Measurements from ENCODE around the gene GPA33. TPM values are rescaled to one million over a fixed set of nuclear protein-coding genes. Genes with fewer than 3 reads are reported as not detected.

The GPA33 gene
- total RNA-seq, 1 donor from 2014 or later = 0.74 TPM

GRCh38 chr1:167099851-167100250 is 9.7 kb upstream of the GPA33 start:
- DNase-seq (ENCODE audit: extremely low spot score in 2 of 2) = no peak
- Histone ChIP-seq H3K4me3 (no peak overlapping the region), H3K9me3 (no peaks in the 10 kb centered on the region), H3K36me3 (no peaks in the 10 kb centered on the region), H3K4me1 (no peaks in the 10 kb centered on the region), H3K27me3 (no peaks in the 10 kb centered on the region), H3K27ac (no peak overlapping the region)
- TF ChIP-seq POLR2AphosphoS5 (IDR thresholded peaks at IDR 0.05; ENCODE audit: insufficient read depth in 1 of 2, low read depth in 1 of 2) (no peak), POLR2A (IDR thresholded peaks at IDR 0.05) (no peak), CTCF (IDR thresholded peaks at IDR 0.05) (no peak)
- intact Hi-C loops (cut with DNase I) = no loop called here

GRCh38 chr1:167095368-167095767 is 5.2 kb upstream of the GPA33 start:
- no peak for DNase-seq (ENCODE audit: extremely low spot score in 2 of 2)
- intact Hi-C loops (cut with DNase I) = no loop called here
- TF ChIP-seq POLR2AphosphoS5 (IDR thresholded peaks at IDR 0.05; ENCODE audit: insufficient read depth in 1 of 2, low read depth in 1 of 2) (no peak), CTCF (IDR thresholded peaks at IDR 0.05) (no peak), POLR2A (IDR thresholded peaks at IDR 0.05) (no peak)

GRCh38 chr1:167094690-167095089 is 4.5 kb upstream of the GPA33 start:
- H3K36me3 ChIP-seq = no peaks in the 10 kb centered on the region
- no peaks in the 10 kb centered on the region for H3K9me3 ChIP-seq
- no peaks in the 10 kb centered on the region for H3K4me1 ChIP-seq
- no peak overlapping the region for H3K27ac ChIP-seq
- H3K27me3 ChIP-seq = no peaks in the 10 kb centered on the region
- intact Hi-C loops (cut with DNase I) = no loop called here
- TF ChIP-seq CTCF (IDR thresholded peaks at IDR 0.05) (no peak), POLR2A (IDR thresholded peaks at IDR 0.05) (no peak), POLR2AphosphoS5 (IDR thresholded peaks at IDR 0.05; ENCODE audit: insufficient read depth in 1 of 2, low read depth in 1 of 2) (no peak)
- DNase-seq (ENCODE audit: extremely low spot score in 2 of 2) = no peak
- no peak overlapping the region for H3K4me3 ChIP-seq

More at GRCh38 chr1:167095368-167095767, 5.2 kb upstream of the GPA33 start:
- no peaks in the 10 kb centered on the region for H3K27me3 ChIP-seq
- no peak overlapping the region for H3K27ac ChIP-seq
- no peak overlapping the region for H3K4me3 ChIP-seq
- H3K36me3 ChIP-seq = no peaks in the 10 kb centered on the region
- H3K9me3 ChIP-seq = no peaks in the 10 kb centered on the region
- H3K4me1 ChIP-seq = no peaks in the 10 kb centered on the region

- DNase-seq (ENCODE audit: extremely low spot score in 2 of 2) = no peak
- intact Hi-C loops (cut with DNase I) = no loop called here
- no peaks in the 10 kb centered on the region for H3K27me3 ChIP-seq
- no peaks in the 10 kb centered on the region for H3K9me3 ChIP-seq
- TF ChIP-seq POLR2A (IDR thresholded peaks at IDR 0.05) (no peak), POLR2AphosphoS5 (IDR thresholded peaks at IDR 0.05; ENCODE audit: insufficient read depth in 1 of 2, low read depth in 1 of 2) (no peak), CTCF (IDR thresholded peaks at IDR 0.05) (no peak)
- no peak within 1 kb of the TSS for H3K27ac ChIP-seq
- H3K36me3 ChIP-seq = no peaks in the 10 kb centered on the region
- no peak within 1 kb of the TSS for H3K4me3 ChIP-seq
- H3K4me1 ChIP-seq = no peaks in the 10 kb centered on the region
Measured at GRCh38 chr1:167093846-167094516, 3.8 kb upstream of the GPA33 start, which contains the start of gene STYXL2. Gene STYXL2, plus strand, starts transcription at chr1:167094075. Its CDS starts 775 bp downstream, at chr1:167094850.

- Histone ChIP-seq H3K36me3 (no peaks in the 10 kb centered on the region), H3K9me3 (no peaks in the 10 kb centered on the region), H3K4me1 (no peaks in the 10 kb centered on the region), H3K27me3 (no peaks in the 10 kb centered on the region), H3K4me3 (no peak overlapping the region), H3K27ac (no peak overlapping the region)
- DNase-seq (ENCODE audit: extremely low spot score in 2 of 2) = no peak
- intact Hi-C loops (cut with DNase I) = no loop called here
- no peak for TF ChIP-seq POLR2A (IDR thresholded peaks at IDR 0.05)
- TF ChIP-seq CTCF (IDR thresholded peaks at IDR 0.05) = no peak
- TF ChIP-seq POLR2AphosphoS5 (IDR thresholded peaks at IDR 0.05; ENCODE audit: insufficient read depth in 1 of 2, low read depth in 1 of 2) = no peak
Measured at GRCh38 chr1:167092653-167093052, 2.5 kb upstream of the GPA33 start.
